HCT116 (cell line): ENCODE measurements around the gene SPIRE2.

Experiments used
- ATF3 ChIP-seq: IDR thresholded peaks from 2 replicates; pipeline ENCODE4 v1.6.1; 2012
- CEBPB ChIP-seq: IDR thresholded peaks from 2 replicates; pipeline ENCODE4 v1.6.1; 2012; ENCODE audit warnings: low read depth
- CTCF ChIP-seq, 3 experiments: fragments of 200-600 bp in 1 of 3; sonication (generic) in 1 of 3; IDR thresholded peaks in 2 of 3; conservative IDR thresholded peaks in 1 of 3; 2 replicates each; pipeline ENCODE4 v1.5.1; 2012 to 2017; ENCODE audit warnings: low read depth in 2 of 3, low read length in 2 of 3, antibody characterized with exemption in 1 of 3, borderline replicate concordance in 1 of 3, control low read depth in 1 of 3, mild to moderate bottlenecking in 1 of 3, mixed read lengths in 1 of 3, mixed run types in 1 of 3, moderate library complexity in 1 of 3; ENCODE audit not compliant: insufficient read depth in 1 of 3
- EZH2phosphoT487 ChIP-seq: fragments of 200-600 bp; IDR thresholded peaks from 2 replicates; pipeline ENCODE4 v1.6.1; 2018; ENCODE audit warnings: antibody characterized with exemption, borderline replicate concordance
- POLR2A ChIP-seq: IDR thresholded peaks from 2 replicates; pipeline ENCODE4 v1.7.0; 2011; ENCODE audit warnings: borderline replicate concordance; ENCODE audit not compliant: insufficient read depth, insufficient read length; ENCODE audit errors: extremely low read depth
- POLR2AphosphoS5 ChIP-seq: IDR thresholded peaks from 2 replicates; pipeline ENCODE4 v1.6.1; 2011; ENCODE audit warnings: mild to moderate bottlenecking, low read depth, low read length, moderate library complexity
- REST ChIP-seq: IDR thresholded peaks from 2 replicates; pipeline ENCODE4 v1.6.1; 2012; ENCODE audit warnings: low read depth
- SP1 ChIP-seq: IDR thresholded peaks from 2 replicates; pipeline ENCODE4 v1.6.1; 2012; ENCODE audit warnings: low read depth
- SRF ChIP-seq: IDR thresholded peaks from 2 replicates; pipeline ENCODE4 v1.6.1; 2012; ENCODE audit warnings: low read depth

GRCh38 chr16:89798832-89799370 lies 29.4 kb upstream of the SPIRE2 start:
- TF ChIP-seq CTCF (IDR thresholded peaks at IDR 0.05 in 2 of 3, conservative IDR thresholded peaks at IDR 0.05 in 1 of 3; ENCODE audit: borderline replicate concordance in 1 of 3, insufficient read depth in 1 of 3, low read depth in 2 of 3, low read length in 2 of 3): no peak
- no peak for TF ChIP-seq SP1
- TF ChIP-seq EZH2phosphoT487: no peak
- TF ChIP-seq CEBPB: no peak
- no peak for TF ChIP-seq REST
- TF ChIP-seq ATF3: no peak
- TF ChIP-seq POLR2AphosphoS5: no peak
- TF ChIP-seq POLR2A: no peak
- TF ChIP-seq SRF: no peak
